ENCODE measurements around the gene ACYP1.

DNA sequence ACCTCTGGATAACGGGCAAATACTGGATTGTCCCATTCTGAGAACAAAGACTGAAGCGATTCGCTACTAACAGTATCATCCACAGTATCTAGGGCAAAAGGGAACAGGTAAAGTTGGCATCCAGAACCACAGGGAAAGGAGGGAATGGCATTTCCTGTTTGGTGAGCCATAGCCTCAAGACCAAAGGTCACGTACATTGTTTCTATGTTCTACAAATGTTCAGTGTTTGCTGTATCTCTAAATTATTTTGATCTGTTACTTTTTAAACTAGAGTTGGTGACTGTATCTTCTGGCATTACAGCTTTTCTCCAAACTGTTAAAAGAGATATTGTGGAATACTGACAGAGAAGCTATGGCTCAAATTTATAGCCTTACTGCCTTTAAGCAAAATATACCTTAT lies 22.2 kb downstream of the ACYP1 start:
- TF ChIP-seq, protein P1, sequence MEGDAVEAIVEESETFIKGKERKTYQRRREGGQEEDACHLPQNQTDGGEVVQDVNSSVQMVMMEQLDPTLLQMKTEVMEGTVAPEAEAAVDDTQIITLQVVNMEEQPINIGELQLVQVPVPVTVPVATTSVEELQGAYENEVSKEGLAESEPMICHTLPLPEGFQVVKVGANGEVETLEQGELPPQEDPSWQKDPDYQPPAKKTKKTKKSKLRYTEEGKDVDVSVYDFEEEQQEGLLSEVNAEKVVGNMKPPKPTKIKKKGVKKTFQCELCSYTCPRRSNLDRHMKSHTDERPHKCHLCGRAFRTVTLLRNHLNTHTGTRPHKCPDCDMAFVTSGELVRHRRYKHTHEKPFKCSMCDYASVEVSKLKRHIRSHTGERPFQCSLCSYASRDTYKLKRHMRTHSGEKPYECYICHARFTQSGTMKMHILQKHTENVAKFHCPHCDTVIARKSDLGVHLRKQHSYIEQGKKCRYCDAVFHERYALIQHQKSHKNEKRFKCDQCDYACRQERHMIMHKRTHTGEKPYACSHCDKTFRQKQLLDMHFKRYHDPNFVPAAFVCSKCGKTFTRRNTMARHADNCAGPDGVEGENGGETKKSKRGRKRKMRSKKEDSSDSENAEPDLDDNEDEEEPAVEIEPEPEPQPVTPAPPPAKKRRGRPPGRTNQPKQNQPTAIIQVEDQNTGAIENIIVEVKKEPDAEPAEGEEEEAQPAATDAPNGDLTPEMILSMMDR (IDR thresholded peaks at IDR 0.05): no peak
- no peak for TF ChIP-seq ZFX (IDR thresholded peaks at IDR 0.05; ENCODE audit: borderline replicate concordance)
